ENCODE measurements around the gene PBX1.

- TF ChIP-seq CTCF (IDR thresholded peaks at IDR 0.05; ENCODE audit: low read depth, low read length) (no peak), EZH2phosphoT487 (IDR thresholded peaks at IDR 0.05; ENCODE audit: low read depth) (no peak)
These were observed 246.4 kb downstream of the PBX1 start for GRCh38 chr1:164805399-164805798.

Data from OCI-LY3 (cell line).